ENCODE measurements around the gene ZNF385D. TPM values are rescaled to one million over a fixed set of nuclear protein-coding genes. Genes with fewer than 3 reads are reported as not detected.

The ZNF385D gene
- total RNA-seq, 2 experiments from 2014 or later = not detected

GRCh38 chr3:21587894-21588293, 163.1 kb downstream of the ZNF385D start:
- H3K9me3 Mint-ChIP-seq = peaks cover 3% of the 10 kb centered on the region
- H3K27ac Mint-ChIP-seq = no peak overlapping the region
- DNase-seq (no peak), ATAC-seq (ENCODE audit: low read depth) (no peak)
- POLR2A ChIA-PET = no interaction called here
- no peaks in the 10 kb centered on the region for H3K4me1 Mint-ChIP-seq
- no peaks in the 10 kb centered on the region for H3K36me3 Mint-ChIP-seq
- no peak overlapping the region for H3K4me3 Mint-ChIP-seq
- H3K27me3 Mint-ChIP-seq = no peaks in the 10 kb centered on the region

- Mint-ChIP-seq H3K27ac (no peak overlapping the region), H3K27me3 (no peaks in the 10 kb centered on the region), H3K4me1 (no peaks in the 10 kb centered on the region), H3K4me3 (no peak overlapping the region), H3K36me3 (no peaks in the 10 kb centered on the region), H3K9me3 (no peaks in the 10 kb centered on the region)
- POLR2A ChIA-PET = no interaction called here
- DNase-seq (no peak), ATAC-seq (ENCODE audit: low read depth) (no peak)
Measured at GRCh38 chr3:21585216-21585740, 165.7 kb downstream of the ZNF385D start.

GRCh38 chr3:21573291-21573690, 177.7 kb downstream of the ZNF385D start:
- Mint-ChIP-seq H3K9me3 (no peaks in the 10 kb centered on the region), H3K4me1 (no peaks in the 10 kb centered on the region), H3K27me3 (no peaks in the 10 kb centered on the region), H3K27ac (no peak overlapping the region), H3K36me3 (no peaks in the 10 kb centered on the region), H3K4me3 (no peak overlapping the region)
- DNase-seq = no peak
- ATAC-seq (ENCODE audit: low read depth) = no peak
- POLR2A ChIA-PET = no interaction called here

GRCh38 chr3:21564531-21564930, 186.5 kb downstream of the ZNF385D start:
- H3K4me3 Mint-ChIP-seq = no peak overlapping the region

GRCh38 chr3:21562243-21562642, 188.8 kb downstream of the ZNF385D start:
- no peak for ATAC-seq (ENCODE audit: low read depth)
- Mint-ChIP-seq H3K27ac (no peak overlapping the region), H3K4me3 (no peak overlapping the region), H3K9me3 (peaks cover 10% of the 10 kb centered on the region), H3K36me3 (no peaks in the 10 kb centered on the region), H3K27me3 (no peaks in the 10 kb centered on the region), H3K4me1 (no peaks in the 10 kb centered on the region)
- POLR2A ChIA-PET = no interaction called here
- no peak for DNase-seq

More at GRCh38 chr3:21564531-21564930, 186.5 kb downstream of the ZNF385D start:
- POLR2A ChIA-PET = no interaction called here
- Mint-ChIP-seq H3K27ac (no peak overlapping the region), H3K9me3 (peaks cover 5% of the 10 kb centered on the region), H3K36me3 (no peaks in the 10 kb centered on the region), H3K4me1 (no peaks in the 10 kb centered on the region), H3K27me3 (no peaks in the 10 kb centered on the region)
- ATAC-seq (ENCODE audit: low read depth) (no peak), DNase-seq (no peak)

GRCh38 chr3:21561472-21561871, 189.5 kb downstream of the ZNF385D start:
- POLR2A ChIA-PET = no interaction called here
- no peak for DNase-seq
- no peak overlapping the region for H3K27ac Mint-ChIP-seq
- ATAC-seq (ENCODE audit: low read depth) = no peak
- no peak overlapping the region for H3K4me3 Mint-ChIP-seq
- H3K36me3 Mint-ChIP-seq = no peaks in the 10 kb centered on the region
- peaks cover 12% of the 10 kb centered on the region for H3K9me3 Mint-ChIP-seq
- no peaks in the 10 kb centered on the region for H3K27me3 Mint-ChIP-seq
- no peaks in the 10 kb centered on the region for H3K4me1 Mint-ChIP-seq

- Mint-ChIP-seq H3K4me1 (no peaks in the 10 kb centered on the region), H3K27me3 (no peaks in the 10 kb centered on the region), H3K4me3 (no peak overlapping the region), H3K36me3 (no peaks in the 10 kb centered on the region), H3K27ac (no peak overlapping the region), H3K9me3 (peaks cover 2% of the 10 kb centered on the region)
- no peak for DNase-seq
- ATAC-seq (ENCODE audit: low read depth) = no peak
- POLR2A ChIA-PET = no interaction called here
Measured at GRCh38 chr3:21551019-21551418, 200.0 kb downstream of the ZNF385D start.

- Mint-ChIP-seq H3K27ac (no peak overlapping the region), H3K4me1 (no peaks in the 10 kb centered on the region), H3K4me3 (no peak overlapping the region), H3K27me3 (no peaks in the 10 kb centered on the region), H3K36me3 (no peaks in the 10 kb centered on the region), H3K9me3 (peaks cover 6% of the 10 kb centered on the region)
- no peak for DNase-seq
- POLR2A ChIA-PET = no interaction called here
- ATAC-seq (ENCODE audit: low read depth) = no peak
Measured at GRCh38 chr3:21544076-21544462, 206.9 kb downstream of the ZNF385D start.

- no peak for DNase-seq
- POLR2A ChIA-PET = no interaction called here
- H3K36me3 Mint-ChIP-seq = no peaks in the 10 kb centered on the region
- ATAC-seq (ENCODE audit: low read depth) = no peak
- no peak overlapping the region for H3K4me3 Mint-ChIP-seq
- H3K4me1 Mint-ChIP-seq = no peaks in the 10 kb centered on the region
- H3K27me3 Mint-ChIP-seq = no peaks in the 10 kb centered on the region
- H3K27ac Mint-ChIP-seq = no peak overlapping the region
- peaks cover 5% of the 10 kb centered on the region for H3K9me3 Mint-ChIP-seq
Measured at GRCh38 chr3:21543380-21544075, 207.5 kb downstream of the ZNF385D start.

- Mint-ChIP-seq H3K9me3 (peaks cover 3% of the 10 kb centered on the region), H3K4me1 (no peaks in the 10 kb centered on the region), H3K27me3 (no peaks in the 10 kb centered on the region), H3K27ac (no peak overlapping the region), H3K36me3 (no peaks in the 10 kb centered on the region), H3K4me3 (no peak overlapping the region)
- POLR2A ChIA-PET = no interaction called here
- DNase-seq (no peak), ATAC-seq (ENCODE audit: low read depth) (no peak)
Measured at GRCh38 chr3:21542656-21543379, 208.2 kb downstream of the ZNF385D start.

- Mint-ChIP-seq H3K4me1 (no peaks in the 10 kb centered on the region), H3K27me3 (no peaks in the 10 kb centered on the region), H3K27ac (no peak overlapping the region), H3K9me3 (peaks cover 8% of the 10 kb centered on the region), H3K4me3 (no peak overlapping the region), H3K36me3 (no peaks in the 10 kb centered on the region)
- POLR2A ChIA-PET = no interaction called here
- DNase-seq (no peak), ATAC-seq (ENCODE audit: low read depth) (no peak)
Measured at GRCh38 chr3:21540265-21540664, 210.7 kb downstream of the ZNF385D start.

GRCh38 chr3:21534462-21534861, 216.5 kb downstream of the ZNF385D start:
- no peak overlapping the region for H3K4me3 Mint-ChIP-seq
- H3K4me1 Mint-ChIP-seq = no peaks in the 10 kb centered on the region
- DNase-seq = no peak
- ATAC-seq (ENCODE audit: low read depth) = no peak
- H3K9me3 Mint-ChIP-seq = peaks cover 5% of the 10 kb centered on the region
- POLR2A ChIA-PET = no interaction called here
- H3K27ac Mint-ChIP-seq = no peak overlapping the region
- H3K27me3 Mint-ChIP-seq = no peaks in the 10 kb centered on the region
- H3K36me3 Mint-ChIP-seq = no peaks in the 10 kb centered on the region

GRCh38 chr3:21533002-21533401, 218.0 kb downstream of the ZNF385D start:
- no peaks in the 10 kb centered on the region for H3K27me3 Mint-ChIP-seq
- H3K27ac Mint-ChIP-seq = no peak overlapping the region
- DNase-seq (no peak), ATAC-seq (ENCODE audit: low read depth) (no peak)
- H3K4me1 Mint-ChIP-seq = no peaks in the 10 kb centered on the region
- no peak overlapping the region for H3K4me3 Mint-ChIP-seq
- no peaks in the 10 kb centered on the region for H3K36me3 Mint-ChIP-seq
- POLR2A ChIA-PET = no interaction called here
- H3K9me3 Mint-ChIP-seq = peaks cover 5% of the 10 kb centered on the region

- Mint-ChIP-seq H3K36me3 (no peaks in the 10 kb centered on the region), H3K27ac (no peak overlapping the region), H3K4me1 (no peaks in the 10 kb centered on the region), H3K4me3 (no peak overlapping the region), H3K27me3 (no peaks in the 10 kb centered on the region), H3K9me3 (peaks cover 5% of the 10 kb centered on the region)
- POLR2A ChIA-PET = no interaction called here
- ATAC-seq (ENCODE audit: low read depth) (no peak), DNase-seq (no peak)
Measured at GRCh38 chr3:21531909-21532308, 219.1 kb downstream of the ZNF385D start.

Measured in activated naive CD8-positive, alpha-beta T cell treated with anti-CD3 and anti-CD28 coated beads, Interleukin-2, amount 10 ng/mL, durations not matched to agents 7 days and 5 days (primary cell).